Mesendoderm (in vitro differentiated cells): Measurements from ENCODE around the gene STXBP1.
A peak's percentile ranks its signal among the peaks of the same experiment; 100 is the strongest.

ENCODE experiments used
- DNase-seq: peaks from one replicate; pipeline ENCODE4 v3.0.0; 2013
- H2AK5ac ChIP-seq: 2 replicates; pipeline ENCODE4 v1.6.1; 2013; ENCODE audit warnings: low read length, inconsistent platforms
- H2BK120ac ChIP-seq: 2 replicates; pipeline ENCODE4 v1.6.1; 2013; ENCODE audit warnings: low read depth, mild to moderate bottlenecking, low read length, moderate library complexity, mixed read lengths
- H2BK15ac ChIP-seq: replicated peaks from 2 replicates; pipeline ENCODE4 v1.6.1; 2013; ENCODE audit warnings: low read depth, mild to moderate bottlenecking, moderate library complexity
- H2BK5ac ChIP-seq: 2 replicates; pipeline ENCODE4 v1.6.1; 2013; ENCODE audit warnings: low read length, inconsistent platforms
- H3K18ac ChIP-seq: 2 replicates; pipeline ENCODE4 v1.6.1; 2013; ENCODE audit warnings: mild to moderate bottlenecking, low read length, mixed read lengths
- H3K23ac ChIP-seq: one replicate; pipeline ENCODE4 v1.6.1; 2013; ENCODE audit warnings: low read length
- H3K27ac ChIP-seq: 2 replicates; pipeline ENCODE4 v1.5.1; 2013; ENCODE audit warnings: low read depth, mild to moderate bottlenecking, inconsistent platforms, low read length, moderate library complexity
- H3K27me3 ChIP-seq: 2 replicates; pipeline ENCODE4 v1.6.1; 2013; ENCODE audit warnings: low read length, control low read depth, mild to moderate bottlenecking, inconsistent platforms; ENCODE audit not compliant: insufficient read depth, poor library complexity
- H3K36me3 ChIP-seq: 2 replicates; pipeline ENCODE4 v1.6.1; 2013; ENCODE audit warnings: low read length, inconsistent platforms; ENCODE audit not compliant: control insufficient read depth, insufficient read depth
- H3K4ac ChIP-seq: one replicate; pipeline ENCODE4 v1.6.1; 2013; ENCODE audit warnings: low read depth, mild to moderate bottlenecking, low read length, moderate library complexity
- H3K4me1 ChIP-seq: 2 replicates; pipeline ENCODE4 v1.6.1; 2013; ENCODE audit warnings: low read depth, low read length, inconsistent platforms; ENCODE audit not compliant: control insufficient read depth
- H3K4me2 ChIP-seq: 2 replicates; pipeline ENCODE4 v1.6.1; 2013; ENCODE audit warnings: low read length
- H3K4me3 ChIP-seq: 2 replicates; pipeline ENCODE4 v1.5.1; 2013; ENCODE audit warnings: mild to moderate bottlenecking, low read length
- H3K56ac ChIP-seq: one replicate; pipeline ENCODE4 v1.6.1; 2013; ENCODE audit warnings: low read length
- H3K79me1 ChIP-seq: 2 replicates; pipeline ENCODE4 v1.6.1; 2013; ENCODE audit warnings: low read length, inconsistent platforms
- H3K79me2 ChIP-seq: 2 replicates; pipeline ENCODE4 v1.6.1; 2013; ENCODE audit warnings: mild to moderate bottlenecking, low read length; ENCODE audit not compliant: control insufficient read depth, insufficient read depth
- H3K9ac ChIP-seq: 2 replicates; pipeline ENCODE4 v1.6.1; 2013; ENCODE audit warnings: low read length, inconsistent platforms
- H4K5ac ChIP-seq: one replicate; pipeline ENCODE4 v1.6.1; 2013; ENCODE audit warnings: low read length
- H4K8ac ChIP-seq: one replicate; pipeline ENCODE4 v1.6.1; 2013; ENCODE audit warnings: low read depth, mild to moderate bottlenecking, control low read depth, low read length, moderate library complexity
- WGBS: extraction: QIAGEN DNeasy Blood & Tissue Kit; methylation state at CpG from one replicate; pipeline ENCODE4 v1.1.7; 2013; ENCODE audit warnings: low lambda C conversion rate, missing lambda C conversion rate; ENCODE audit not compliant: insufficient coverage; ENCODE audit errors: extremely low coverage; 5-methylcytosine and 5-hydroxymethylcytosine counted together

The STXBP1 gene

DNA sequence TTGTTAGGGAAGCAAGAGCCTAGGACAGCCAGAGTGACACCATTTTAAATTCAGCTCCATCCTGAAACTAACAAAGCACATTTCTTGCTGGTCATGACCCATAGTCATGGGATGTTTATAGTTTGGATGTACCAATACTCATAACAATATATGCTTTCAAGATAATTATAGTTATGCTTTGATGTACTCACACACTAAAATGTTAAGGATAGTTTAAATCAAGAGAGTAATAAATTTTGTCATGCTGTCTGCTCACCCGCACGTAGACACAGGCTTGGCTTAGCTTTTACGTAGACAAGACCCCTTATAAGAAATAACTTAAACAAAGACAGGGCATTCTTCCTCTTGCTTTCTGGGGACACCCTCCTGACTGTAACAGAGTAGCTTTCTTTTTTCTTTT lies 8.9 kb upstream of the STXBP1 start:
- Histone ChIP-seq H3K36me3 (no peaks in the 10 kb centered on the region), H3K4me3 (no peak overlapping the region), H3K18ac (no peak overlapping the region), H3K23ac (no peak overlapping the region), H2BK120ac (no peak overlapping the region), H2BK15ac (no peak overlapping the region), H3K4me2 (no peak overlapping the region), H4K5ac (no peak overlapping the region), H2BK5ac (no peak overlapping the region), H3K56ac (no peak overlapping the region), H3K4ac (no peak overlapping the region), H3K27me3 (no peaks in the 10 kb centered on the region), H4K8ac (no peak overlapping the region), H3K27ac (no peak overlapping the region), H3K79me2 (no peaks in the 10 kb centered on the region), H3K4me1 (no peaks in the 10 kb centered on the region), H3K79me1 (no peaks in the 10 kb centered on the region), H3K9ac (no peak overlapping the region), H2AK5ac (no peak overlapping the region)
- DNase-seq: no peak
- whole genome bisulfite sequencing: no CpG with 5 or more reads among the region's 3 CpGs

DNA sequence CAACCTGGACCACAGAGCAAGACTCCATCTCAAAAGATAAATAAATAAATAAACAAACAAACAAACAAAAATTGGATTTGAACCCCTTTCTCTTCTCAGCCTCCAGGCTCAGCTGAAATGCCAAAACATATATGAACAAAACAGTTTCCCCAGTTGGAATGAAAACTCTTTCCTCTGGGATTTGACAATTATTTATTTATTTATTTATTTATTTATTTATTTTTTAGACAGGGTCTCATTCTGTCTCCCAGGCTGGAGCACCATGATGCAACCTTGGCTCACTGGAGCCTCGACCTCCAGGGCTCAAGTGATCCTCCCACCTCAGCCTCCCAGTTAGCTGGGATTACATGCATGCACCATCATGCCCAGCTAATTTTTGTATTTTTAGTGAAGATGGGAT lies 6.0 kb upstream of the STXBP1 start:
- H3K18ac ChIP-seq: no peak overlapping the region
- no peak overlapping the region for H4K8ac ChIP-seq
- H2BK5ac ChIP-seq: no peak overlapping the region
- H3K9ac ChIP-seq: no peak overlapping the region
- H3K4ac ChIP-seq: no peak overlapping the region
- H2AK5ac ChIP-seq: no peak overlapping the region
- H4K5ac ChIP-seq: no peak overlapping the region
- no peaks in the 10 kb centered on the region for H3K79me1 ChIP-seq
- H3K23ac ChIP-seq: no peak overlapping the region
- no peaks in the 10 kb centered on the region for H3K4me1 ChIP-seq
- no peak overlapping the region for H3K4me2 ChIP-seq
- no peak for DNase-seq
- H3K79me2 ChIP-seq: no peaks in the 10 kb centered on the region
- H3K36me3 ChIP-seq: no peaks in the 10 kb centered on the region
- no peak overlapping the region for H2BK120ac ChIP-seq
- no peak overlapping the region for H3K27ac ChIP-seq
- H3K4me3 ChIP-seq: no peak overlapping the region
- no peaks in the 10 kb centered on the region for H3K27me3 ChIP-seq
- no CpG with 5 or more reads among the region's 1 CpG for WGBS
- H2BK15ac ChIP-seq: no peak overlapping the region
- H3K56ac ChIP-seq: no peak overlapping the region

GRCh38 chr9:127608104-127608966 lies 3.7 kb upstream of the STXBP1 start:
- H2BK120ac ChIP-seq: no peak overlapping the region
- no peaks in the 10 kb centered on the region for H3K27me3 ChIP-seq
- H3K27ac ChIP-seq: no peak overlapping the region
- peak overlapping the region; percentile 41 for H3K9ac ChIP-seq
- no peak overlapping the region for H3K18ac ChIP-seq
- no peak overlapping the region for H3K23ac ChIP-seq
- no peaks in the 10 kb centered on the region for H3K79me1 ChIP-seq
- H3K56ac ChIP-seq: peak overlapping the region; percentile 76
- no peak overlapping the region for H2AK5ac ChIP-seq
- peak overlapping the region; percentile 87 for H3K4me2 ChIP-seq
- H4K8ac ChIP-seq: peak overlapping the region; percentile 98
- no peak overlapping the region for H3K4ac ChIP-seq
- no peaks in the 10 kb centered on the region for H3K79me2 ChIP-seq
- H4K5ac ChIP-seq: no peak overlapping the region
- H3K36me3 ChIP-seq: no peaks in the 10 kb centered on the region
- H2BK5ac ChIP-seq: no peak overlapping the region
- WGBS: no CpG with 5 or more reads among the region's 55 CpGs
- no peaks in the 10 kb centered on the region for H3K4me1 ChIP-seq
- H2BK15ac ChIP-seq: no peak overlapping the region
- H3K4me3 ChIP-seq: peak overlapping the region; percentile 15
- peak; percentile 89 for DNase-seq

GRCh38 chr9:127611603-127611898 lies 526 bp upstream of the STXBP1 start:
- Histone ChIP-seq H3K79me2 (no peaks in the 10 kb centered on the region), H3K18ac (peak overlapping the region; percentile 5), H3K56ac (peak overlapping the region; percentile 90), H3K23ac (no peak overlapping the region), H3K9ac (peak overlapping the region; percentile 72), H2BK120ac (no peak overlapping the region), H2BK5ac (no peak overlapping the region), H3K27me3 (no peaks in the 10 kb centered on the region), H3K4me2 (peak overlapping the region; percentile 82), H4K5ac (no peak overlapping the region), H3K4ac (no peak overlapping the region), H3K79me1 (no peaks in the 10 kb centered on the region), H2BK15ac (no peak overlapping the region), H3K27ac (no peak overlapping the region), H4K8ac (no peak overlapping the region), H3K4me1 (no peaks in the 10 kb centered on the region), H3K36me3 (no peaks in the 10 kb centered on the region), H3K4me3 (peak overlapping the region; percentile 42), H2AK5ac (no peak overlapping the region)
- WGBS: no CpG with 5 or more reads among the region's 11 CpGs
- no peak for DNase-seq

DNA sequence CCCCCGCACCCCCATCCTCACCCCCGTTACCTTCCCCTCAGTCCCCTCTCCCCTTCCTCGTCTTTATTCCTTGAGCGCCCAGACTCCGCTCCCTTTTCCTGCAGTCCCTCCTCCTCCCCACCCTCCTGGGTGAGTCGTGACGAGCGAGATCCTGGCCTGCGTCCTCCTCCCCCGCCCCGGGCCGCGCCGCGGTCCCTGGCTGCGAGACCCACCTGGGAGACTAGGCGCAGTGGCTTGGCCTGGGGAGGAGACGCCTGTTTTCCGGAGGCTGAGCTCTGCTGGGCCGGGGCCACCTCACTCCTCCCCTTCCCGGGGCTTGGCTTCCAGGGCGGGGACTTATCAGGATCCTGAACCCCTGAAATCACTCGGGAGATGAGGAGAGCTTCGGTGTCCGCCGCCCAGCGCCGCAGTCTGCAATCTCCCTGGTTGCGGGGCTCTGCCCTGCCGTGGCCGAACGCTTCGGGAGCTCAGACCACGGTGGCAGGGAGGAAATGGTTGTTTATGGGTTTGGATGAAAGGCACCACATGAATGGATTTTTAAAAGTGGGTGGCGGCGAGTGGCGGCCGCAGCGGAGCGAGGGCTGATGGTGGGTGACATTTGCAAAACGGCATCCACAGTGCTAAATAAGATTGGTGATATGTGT lies 984 bp downstream of the STXBP1 start:
- Histone ChIP-seq H3K79me1 (no peaks in the 10 kb centered on the region), H2BK15ac (no peak overlapping the region), H2AK5ac (no peak overlapping the region), H3K23ac (no peak overlapping the region), H3K56ac (peak overlapping the region; percentile 71), H3K79me2 (no peaks in the 10 kb centered on the region), H3K4ac (no peak overlapping the region), H2BK5ac (no peak overlapping the region), H3K9ac (peak overlapping the region; percentile 62), H3K18ac (no peak overlapping the region), H3K36me3 (no peaks in the 10 kb centered on the region), H3K27ac (no peak overlapping the region), H2BK120ac (no peak overlapping the region), H4K5ac (no peak overlapping the region), H3K27me3 (no peaks in the 10 kb centered on the region), H3K4me3 (peak overlapping the region; percentile 43), H3K4me2 (peak overlapping the region; percentile 74), H3K4me1 (no peaks in the 10 kb centered on the region), H4K8ac (no peak overlapping the region)
- peak; percentile 66 for DNase-seq
- no CpG with 5 or more reads among the region's 41 CpGs for WGBS
